H9 (cell line): ENCODE data around the gene PRCC. TPM values are rescaled to one million over a fixed set of nuclear protein-coding genes. Genes with fewer than 3 reads are reported as not detected.

Experiments used
- DNase-seq: peaks from one replicate; pipeline ENCODE4 v3.0.0-alpha.2; 2017
- H2AFZ ChIP-seq: one replicate; pipeline ENCODE4 v1.6.1; 2013; ENCODE audit warnings: mild to moderate bottlenecking, low read length, control low read depth, moderate library complexity
- H2AK5ac ChIP-seq: 2 replicates; pipeline ENCODE4 v1.6.1; 2013; ENCODE audit warnings: low read length, control low read depth, mixed read lengths; ENCODE audit not compliant: insufficient read length
- H2BK120ac ChIP-seq: one replicate; pipeline ENCODE4 v1.6.1; 2013; ENCODE audit warnings: low read depth, mild to moderate bottlenecking, low read length, control low read depth, inconsistent platforms; ENCODE audit not compliant: poor library complexity, severe bottlenecking
- H2BK12ac ChIP-seq: 2 replicates; pipeline ENCODE4 v1.6.1; 2013; ENCODE audit warnings: low read length, control low read depth, mixed read lengths, low read depth; ENCODE audit not compliant: insufficient read length
- H2BK15ac ChIP-seq: 2 replicates; pipeline ENCODE4 v1.6.1; 2013; ENCODE audit warnings: low read depth, low read length, control low read depth
- H2BK20ac ChIP-seq: one replicate; pipeline ENCODE4 v1.6.1; 2013; ENCODE audit warnings: low read depth, mild to moderate bottlenecking, low read length, control low read depth, inconsistent platforms; ENCODE audit not compliant: poor library complexity, severe bottlenecking
- H2BK5ac ChIP-seq: 2 replicates; pipeline ENCODE4 v1.6.1; 2013; ENCODE audit warnings: low read length, control low read depth, mixed read lengths; ENCODE audit not compliant: insufficient read length
- H3K14ac ChIP-seq: 2 replicates; pipeline ENCODE4 v1.6.1; 2013; ENCODE audit warnings: low read length, control low read depth; ENCODE audit not compliant: insufficient read depth
- H3K18ac ChIP-seq: 2 replicates; pipeline ENCODE4 v1.6.1; 2013; ENCODE audit warnings: low read depth, mild to moderate bottlenecking, mixed read lengths, low read length, control low read depth; ENCODE audit not compliant: insufficient read length
- H3K23ac ChIP-seq: 2 replicates; pipeline ENCODE4 v1.6.1; 2013; ENCODE audit warnings: low read length, control low read depth, mixed read lengths, low read depth; ENCODE audit not compliant: insufficient read length
- H3K23me2 ChIP-seq: 2 replicates; pipeline ENCODE4 v1.6.1; 2013; ENCODE audit warnings: low read depth, mild to moderate bottlenecking, mixed read lengths, low read length, control low read depth; ENCODE audit not compliant: insufficient read length, poor library complexity, severe bottlenecking
- H3K27ac ChIP-seq: 2 replicates; pipeline ENCODE4 v1.5.1; 2013; ENCODE audit warnings: low read length, control low read depth, mixed read lengths, low read depth; ENCODE audit not compliant: insufficient read length
- H3K27me3 ChIP-seq: 2 replicates; pipeline ENCODE4 v1.6.1; 2013; ENCODE audit warnings: low read length, control low read depth, inconsistent platforms; ENCODE audit not compliant: insufficient read depth
- H3K4ac ChIP-seq: 2 replicates; pipeline ENCODE4 v1.6.1; 2013; ENCODE audit warnings: low read depth, mild to moderate bottlenecking, control low read depth, inconsistent platforms, low read length, moderate library complexity
- H3K4me1 ChIP-seq: 2 replicates; pipeline ENCODE4 v1.6.1; 2013; ENCODE audit warnings: low read length, control low read depth, inconsistent platforms; ENCODE audit not compliant: insufficient read depth
- H3K4me2 ChIP-seq: 2 replicates; pipeline ENCODE4 v1.6.1; 2013; ENCODE audit warnings: low read length, control low read depth, mixed read lengths; ENCODE audit not compliant: insufficient read length, insufficient read depth
- H3K56ac ChIP-seq: 2 replicates; pipeline ENCODE4 v1.6.1; 2013; ENCODE audit warnings: low read depth, mild to moderate bottlenecking, mixed read lengths, low read length, control low read depth; ENCODE audit not compliant: insufficient read length
- H3K79me1 ChIP-seq: 2 replicates; pipeline ENCODE4 v1.6.1; 2013; ENCODE audit warnings: low read depth, mild to moderate bottlenecking, moderate library complexity, low read length, control low read depth, inconsistent platforms; ENCODE audit not compliant: insufficient read depth, poor library complexity, severe bottlenecking
- H3K79me2 ChIP-seq: 2 replicates; pipeline ENCODE4 v1.6.1; 2013; ENCODE audit warnings: low read length, control low read depth, inconsistent platforms; ENCODE audit not compliant: insufficient read depth
- H3K9ac ChIP-seq: 2 replicates; pipeline ENCODE4 v1.6.1; 2013; ENCODE audit warnings: low read length, control low read depth, mixed read lengths; ENCODE audit not compliant: insufficient read length; ENCODE audit errors: extremely low read depth
- H3K9me3 ChIP-seq: one replicate; pipeline ENCODE4 v1.6.1; 2013; ENCODE audit warnings: low read depth, low read length, inconsistent platforms; ENCODE audit not compliant: control insufficient read depth
- H3T11ph ChIP-seq: one replicate; pipeline ENCODE4 v1.6.1; 2013; ENCODE audit warnings: mild to moderate bottlenecking, low read length, control low read depth, inconsistent platforms
- H4K20me1 ChIP-seq: one replicate; pipeline ENCODE4 v1.6.1; 2013; ENCODE audit not compliant: control insufficient read depth, insufficient read length, insufficient read depth
- H4K5ac ChIP-seq: 2 replicates; pipeline ENCODE4 v1.6.1; 2013; ENCODE audit warnings: low read depth, mild to moderate bottlenecking, mixed read lengths, low read length, control low read depth; ENCODE audit not compliant: insufficient read length
- H4K8ac ChIP-seq: replicated peaks from 2 replicates; pipeline ENCODE4 v1.6.1; 2013; ENCODE audit warnings: low read length, control low read depth, mixed read lengths, low read depth; ENCODE audit not compliant: insufficient read length
- H4K91ac ChIP-seq: 2 replicates; pipeline ENCODE4 v1.6.1; 2013; ENCODE audit warnings: low read depth, mild to moderate bottlenecking, moderate library complexity, mixed read lengths, low read length, control low read depth; ENCODE audit not compliant: insufficient read length
- H3K27ac Mint-ChIP-seq, 3 experiments: 2 replicates in 2 of 3; 3 replicates in 1 of 3; pipeline ENCODE4 v1.8.0; 2020 to 2021; ENCODE audit warnings: mixed read lengths in 3 of 3, mild to moderate bottlenecking in 1 of 3, moderate library complexity in 1 of 3
- H3K27me3 Mint-ChIP-seq: 2 replicates; pipeline ENCODE4 v1.8.0; 2021; ENCODE audit warnings: low read depth, mild to moderate bottlenecking, moderate library complexity, mixed read lengths
- H3K36me3 Mint-ChIP-seq, 3 experiments: 2 replicates in 2 of 3; 3 replicates in 1 of 3; pipeline ENCODE4 v1.8.0; 2020 to 2021; ENCODE audit warnings: low read depth in 3 of 3, mixed read lengths in 3 of 3; ENCODE audit not compliant: insufficient read depth in 1 of 3
- H3K4me1 Mint-ChIP-seq, 2 experiments: 2 replicates each; pipeline ENCODE4 v1.8.0; 2020; ENCODE audit warnings: mixed read lengths in 2 of 2
- H3K4me3 Mint-ChIP-seq, 2 experiments: 2 replicates in 1 of 2; 3 replicates in 1 of 2; pipeline ENCODE4 v1.8.0; 2020 to 2021; ENCODE audit warnings: mild to moderate bottlenecking in 2 of 2, mixed read lengths in 2 of 2, moderate library complexity in 1 of 2
- H3K9me3 Mint-ChIP-seq, 2 experiments: 2 replicates in 1 of 2; 3 replicates in 1 of 2; pipeline ENCODE4 v1.8.0; 2020; ENCODE audit warnings: mild to moderate bottlenecking in 2 of 2, mixed read lengths in 2 of 2, moderate library complexity in 1 of 2
- CTCF ChIP-seq: fragments of 200-600 bp; sonication (generic); conservative IDR thresholded peaks from 3 replicates; pipeline ENCODE4 v1.8.0; 2021; ENCODE audit warnings: antibody characterized with exemption, mild to moderate bottlenecking
- WGBS: extraction: QIAGEN DNeasy Blood & Tissue Kit; methylation state at CpG from one replicate; pipeline ENCODE4 v1.1.7; 2013; ENCODE audit warnings: missing lambda C conversion rate, low lambda C conversion rate, mixed read lengths; ENCODE audit not compliant: insufficient read length; ENCODE audit errors: extremely low coverage; 5-methylcytosine and 5-hydroxymethylcytosine counted together
- total RNA-seq: library from RNA; stranded (reverse); gene quantifications from 2 replicates; pipeline ENCODE4 v1.2.1, GENCODE V29; 2021

The PRCC gene
- total RNA-seq, 1 experiment from 2014 or later: 129 TPM

DNA sequence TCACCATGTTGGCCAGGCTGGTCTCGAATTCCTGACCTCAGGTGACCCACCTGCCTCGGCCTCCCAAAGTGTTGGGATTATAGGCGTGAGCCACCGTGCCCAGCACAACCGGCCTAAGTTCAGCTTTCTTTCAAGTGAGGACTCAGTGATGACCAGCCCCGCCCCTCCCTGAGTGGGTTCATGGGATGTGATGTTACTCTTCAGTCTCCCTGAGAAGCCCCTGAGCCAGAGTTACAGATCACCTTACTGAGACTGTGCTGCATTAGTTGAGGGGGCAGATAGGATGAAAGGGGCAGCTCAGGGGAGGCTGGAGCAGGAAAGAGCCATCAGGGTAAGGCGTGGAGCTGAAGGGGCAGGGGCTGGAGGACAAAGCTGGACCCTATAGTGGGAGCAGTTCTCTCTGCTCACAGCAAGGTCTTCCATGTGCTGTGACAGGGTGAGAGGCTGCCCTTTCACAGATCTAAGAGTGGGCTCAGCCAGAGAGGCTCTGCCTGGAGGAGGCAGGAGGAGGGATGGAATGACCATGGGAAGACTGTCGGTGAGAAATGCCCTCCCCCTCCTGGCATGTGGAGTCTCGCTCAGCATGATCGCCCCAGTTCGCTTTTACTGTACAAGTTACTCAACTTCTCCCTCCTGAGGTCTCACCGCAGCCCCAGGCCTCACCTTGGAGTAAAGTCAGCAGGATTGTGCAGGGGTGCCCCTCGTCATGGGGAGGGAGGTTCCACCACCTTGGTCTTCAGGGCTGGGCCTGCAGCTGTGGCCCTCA, 35.9 kb downstream of the PRCC start:
- no peak overlapping the region for H3K4me2 ChIP-seq
- TF ChIP-seq CTCF: no peak
- no CpG with 5 or more reads among the region's 13 CpGs for WGBS

More for the DNA sequence above, 35.9 kb downstream of the PRCC start:
- no peak overlapping the region for H3K27ac ChIP-seq
- no peak overlapping the region for H4K5ac ChIP-seq
- no peak overlapping the region for H2BK20ac ChIP-seq
- no peak overlapping the region for H2AFZ ChIP-seq
- no peak overlapping the region for H2BK5ac ChIP-seq
- H3K14ac ChIP-seq: no peak overlapping the region
- no peaks in the 10 kb centered on the region for H4K20me1 ChIP-seq
- Mint-ChIP-seq H3K27ac (peak overlapping the region in 2 of 3 experiments; percentile 53 to 73; a peak in 3 of 7 replicates), H3K36me3 (peaks cover 5 to 34% (median 21%) of the 10 kb centered on the region in 3 experiments; a peak in 6 of 7 replicates), H3K4me3 (no peak overlapping the region), H3K27me3 (peaks cover 2% of the 10 kb centered on the region), H3K4me1 (peaks cover 0 to 12% of the 10 kb centered on the region in 2 experiments; a peak in 2 of 4 replicates), H3K9me3 (no peaks in the 10 kb centered on the region)
- no peak overlapping the region for H3T11ph ChIP-seq
- H3K79me1 ChIP-seq: no peaks in the 10 kb centered on the region
- H4K8ac ChIP-seq: no peak overlapping the region
- no peak overlapping the region for H3K4ac ChIP-seq
- H2BK120ac ChIP-seq: no peak overlapping the region
- H3K23ac ChIP-seq: no peak overlapping the region
- no peak overlapping the region for H3K18ac ChIP-seq
- H3K27me3 ChIP-seq: no peaks in the 10 kb centered on the region; the same call in 1 of the 2 replicates
- no peaks in the 10 kb centered on the region for H3K79me2 ChIP-seq
- no peak overlapping the region for H2BK12ac ChIP-seq
- no peak overlapping the region for H3K56ac ChIP-seq
- no peak overlapping the region for H3K9ac ChIP-seq
- H2AK5ac ChIP-seq: no peak overlapping the region
- DNase-seq: no peak
- no peaks in the 10 kb centered on the region for H3K4me1 ChIP-seq
- H3K9me3 ChIP-seq: no peaks in the 10 kb centered on the region
- no peak overlapping the region for H4K91ac ChIP-seq
- no peaks in the 10 kb centered on the region for H3K23me2 ChIP-seq
- no peak overlapping the region for H2BK15ac ChIP-seq
